Measurements from ENCODE around the gene TCL1A.

GRCh38 chr14:95760596-95760995, 46.7 kb upstream of the TCL1A start:
- TF ChIP-seq, protein P1, sequence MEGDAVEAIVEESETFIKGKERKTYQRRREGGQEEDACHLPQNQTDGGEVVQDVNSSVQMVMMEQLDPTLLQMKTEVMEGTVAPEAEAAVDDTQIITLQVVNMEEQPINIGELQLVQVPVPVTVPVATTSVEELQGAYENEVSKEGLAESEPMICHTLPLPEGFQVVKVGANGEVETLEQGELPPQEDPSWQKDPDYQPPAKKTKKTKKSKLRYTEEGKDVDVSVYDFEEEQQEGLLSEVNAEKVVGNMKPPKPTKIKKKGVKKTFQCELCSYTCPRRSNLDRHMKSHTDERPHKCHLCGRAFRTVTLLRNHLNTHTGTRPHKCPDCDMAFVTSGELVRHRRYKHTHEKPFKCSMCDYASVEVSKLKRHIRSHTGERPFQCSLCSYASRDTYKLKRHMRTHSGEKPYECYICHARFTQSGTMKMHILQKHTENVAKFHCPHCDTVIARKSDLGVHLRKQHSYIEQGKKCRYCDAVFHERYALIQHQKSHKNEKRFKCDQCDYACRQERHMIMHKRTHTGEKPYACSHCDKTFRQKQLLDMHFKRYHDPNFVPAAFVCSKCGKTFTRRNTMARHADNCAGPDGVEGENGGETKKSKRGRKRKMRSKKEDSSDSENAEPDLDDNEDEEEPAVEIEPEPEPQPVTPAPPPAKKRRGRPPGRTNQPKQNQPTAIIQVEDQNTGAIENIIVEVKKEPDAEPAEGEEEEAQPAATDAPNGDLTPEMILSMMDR (optimal IDR thresholded peaks at IDR 0.05 in 1 of 3, IDR thresholded peaks at IDR 0.05 in 1 of 3, conservative IDR thresholded peaks at IDR 0.05 in 1 of 3; ENCODE audit: extremely low read depth in 1 of 3, insufficient read depth in 2 of 3, low read length in 3 of 3) = no peak
- TF ChIP-seq EZH2 (IDR thresholded peaks at IDR 0.05; ENCODE audit: low read length) = no peak

Data from keratinocyte (primary cell).